Hematopoietic multipotent progenitor cell (in vitro differentiated cells): ENCODE data around the gene IQSEC1. TPM values are rescaled to one million over a fixed set of nuclear protein-coding genes. Genes with fewer than 3 reads are reported as not detected.
"Not testable (repeated sequence)": the region's sequence is repeated elsewhere in the genome, so short reads cannot be mapped to it uniquely, and the experiment has no call there.

Source experiments
- DNase-seq, 3 donors: peaks; one replicate each; pipeline ENCODE4 v3.0.0-alpha.2; 2011 to 2015; ENCODE audit warnings: low read depth in 2 of 3, low spot score in 2 of 3
- total RNA-seq: library from RNA; depleted of rRNA; stranded (reverse); fragments of >200 nt; gene quantifications from one replicate; pipeline ENCODE4 v1.2.3, GENCODE V29; 2012

Gene IQSEC1
- total RNA-seq, 1 donor, result 20.7 TPM

GRCh38 chr3:12886736-12887135, 186.5 kb downstream of the IQSEC1 start:
- DNase-seq, result no peak

GRCh38 chr3:12886106-12886679, 187.0 kb downstream of the IQSEC1 start:
- DNase-seq, result peak in 1 of 3 donors; percentile 32

GRCh38 chr3:12885583-12885930, 187.7 kb downstream of the IQSEC1 start:
- no peak for DNase-seq

GRCh38 chr3:12884790-12885582, 188.2 kb downstream of the IQSEC1 start:
- no peak for DNase-seq

GRCh38 chr3:12884186-12884680, 189.0 kb downstream of the IQSEC1 start:
- no peak for DNase-seq

GRCh38 chr3:12882336-12883310, 190.6 kb downstream of the IQSEC1 start:
- no peak for DNase-seq

GRCh38 chr3:12881858-12882257, 191.4 kb downstream of the IQSEC1 start:
- not testable (repeated sequence) for DNase-seq

- DNase-seq, result no peak
Measured at GRCh38 chr3:12879191-12879815, 193.9 kb downstream of the IQSEC1 start.

- not testable (repeated sequence) for DNase-seq
Measured at GRCh38 chr3:12878758-12879157, 194.5 kb downstream of the IQSEC1 start.

- no peak for DNase-seq
Measured at GRCh38 chr3:12878141-12878574, 195.1 kb downstream of the IQSEC1 start.

- no peak for DNase-seq
Measured at GRCh38 chr3:12877040-12877439, 196.2 kb downstream of the IQSEC1 start.

GRCh38 chr3:12875857-12876836, 197.1 kb downstream of the IQSEC1 start:
- DNase-seq, result peak in 2 of 3 donors; percentile 45 to 51

- DNase-seq, result no peak
Measured at GRCh38 chr3:12871404-12871983, 201.7 kb downstream of the IQSEC1 start.

- DNase-seq, result peak in 1 of 3 donors; percentile 54
Measured at GRCh38 chr3:12870942-12871341, 202.3 kb downstream of the IQSEC1 start.

- no peak for DNase-seq
Measured at GRCh38 chr3:12869035-12869621, 204.1 kb downstream of the IQSEC1 start.

GRCh38 chr3:12868039-12869034, 204.9 kb downstream of the IQSEC1 start:
- peak in 2 of 3 donors; percentile 62 to 70 for DNase-seq

GRCh38 chr3:12866836-12867235, 206.4 kb downstream of the IQSEC1 start:
- no peak for DNase-seq
